Superior temporal gyrus (tissue), 1 donor: ENCODE measurements around the gene SDK1.

Experiments used
- DNase-seq: peaks from one replicate; pipeline ENCODE4 v3.0.0-alpha.2; 2016; ENCODE audit errors: extremely low spot score

Gene SDK1

GRCh38 chr7:4048336-4048735, 747.3 kb downstream of the SDK1 start:
- DNase-seq: no peak

GRCh38 chr7:4049202-4049601, 748.1 kb downstream of the SDK1 start:
- no peak for DNase-seq

DNA sequence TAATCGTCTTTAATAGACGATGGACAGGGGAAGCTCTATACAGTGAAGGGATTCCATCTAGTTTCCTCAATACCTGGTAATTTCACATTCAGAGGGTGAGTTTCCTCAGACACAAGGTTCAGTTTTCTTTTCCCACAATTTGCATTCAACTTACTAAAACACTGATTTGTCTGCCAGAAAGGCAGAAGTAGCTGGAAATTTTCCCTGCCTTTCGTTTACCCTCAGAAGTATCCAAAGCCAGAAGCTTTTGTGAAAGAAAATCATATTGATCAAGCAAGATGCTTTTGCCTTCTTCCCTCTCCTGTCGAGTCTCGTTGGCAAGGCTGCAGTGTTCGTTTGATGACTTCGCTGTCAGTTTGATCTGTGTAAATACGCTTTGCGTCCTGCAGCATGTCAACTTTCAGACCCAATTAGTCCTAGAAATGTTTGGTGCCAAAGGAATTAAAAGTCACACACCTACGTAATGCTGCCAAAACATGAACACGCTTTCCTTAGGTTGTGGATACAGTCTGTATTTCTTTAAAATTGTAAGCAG, 749.1 kb downstream of the SDK1 start:
- DNase-seq: no peak

- DNase-seq: no peak
Observed at GRCh38 chr7:4051696-4052095, 750.6 kb downstream of the SDK1 start.

- no peak for DNase-seq
Observed at GRCh38 chr7:4052130-4052529, 751.1 kb downstream of the SDK1 start.

DNA sequence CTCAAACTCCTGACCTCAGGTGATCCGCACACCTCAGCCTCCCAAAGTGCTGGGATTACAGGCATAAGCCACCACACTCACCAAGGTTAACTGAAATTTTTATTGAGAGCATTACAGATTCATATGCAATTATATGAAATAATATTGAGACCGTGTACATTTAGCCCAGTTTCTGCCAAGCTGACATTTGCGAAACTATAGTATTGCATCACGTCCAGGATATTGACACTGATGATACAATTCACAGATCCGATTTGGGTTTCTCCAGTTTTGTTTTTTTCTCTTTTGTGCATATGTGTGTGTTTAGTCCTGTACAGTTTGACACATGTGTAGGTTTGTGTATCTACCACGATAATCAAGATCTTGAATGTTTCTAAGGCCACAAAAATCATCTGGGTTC, 753.1 kb downstream of the SDK1 start:
- no peak for DNase-seq

- DNase-seq: no peak
Observed at GRCh38 chr7:4056552-4057288, 755.7 kb downstream of the SDK1 start.

DNA sequence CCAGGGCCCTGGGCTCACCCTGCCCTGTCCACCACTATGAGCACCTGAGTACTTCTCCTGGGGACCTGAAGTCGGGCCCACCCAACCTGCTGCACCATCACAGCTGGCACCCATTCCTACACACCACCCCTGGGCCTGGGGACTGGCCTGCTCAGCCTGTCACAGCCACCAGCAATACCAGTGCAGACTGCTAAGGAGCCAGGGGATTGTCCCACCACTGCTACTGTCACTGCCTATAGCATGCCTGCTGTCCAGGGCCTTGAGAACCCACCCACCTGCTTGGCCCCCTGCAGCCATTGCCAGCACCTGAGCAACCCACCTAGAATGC, 756.2 kb downstream of the SDK1 start:
- DNase-seq: no peak

- DNase-seq: no peak
Observed at GRCh38 chr7:4058158-4058557, 757.1 kb downstream of the SDK1 start.

DNA sequence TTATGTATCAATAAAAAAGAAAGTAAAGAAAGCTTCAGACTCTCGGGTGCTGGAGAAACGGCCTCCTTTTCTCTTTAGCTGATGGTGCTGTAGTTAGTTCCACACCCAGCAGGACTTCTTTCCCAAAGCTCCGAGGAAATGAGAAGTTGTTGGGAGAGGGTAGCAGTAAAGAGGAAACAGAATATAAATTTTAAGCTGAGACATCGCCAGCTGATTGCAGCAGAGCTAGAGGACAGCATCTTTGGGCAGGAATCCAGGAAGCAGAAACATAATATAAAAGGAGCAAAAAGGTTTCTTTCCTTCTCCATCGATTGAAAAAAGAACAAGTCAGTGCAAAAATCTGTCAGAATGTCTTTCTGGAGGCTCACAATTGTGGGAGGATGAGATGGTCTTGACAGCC, 764.1 kb downstream of the SDK1 start:
- DNase-seq: peak; percentile 11

GRCh38 chr7:4066206-4066605, 765.2 kb downstream of the SDK1 start:
- DNase-seq: no peak

- no peak for DNase-seq
Observed at GRCh38 chr7:4066626-4067475, 765.8 kb downstream of the SDK1 start.

DNA sequence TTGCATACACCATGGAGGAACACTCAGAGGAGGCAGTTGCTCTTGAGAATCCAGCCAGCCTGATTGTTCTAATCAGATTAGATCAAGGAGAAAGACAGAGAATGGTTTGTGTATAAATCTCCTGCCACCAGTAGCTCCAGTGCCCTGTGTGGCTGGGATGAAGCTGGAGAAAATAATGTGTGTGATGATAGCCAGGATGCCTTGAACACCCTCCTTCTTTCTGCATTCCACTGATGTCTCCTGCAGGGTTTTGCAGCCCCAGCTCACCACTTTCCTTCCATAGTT, 766.4 kb downstream of the SDK1 start:
- no peak for DNase-seq

- DNase-seq: no peak
Observed at GRCh38 chr7:4067874-4068273, 766.8 kb downstream of the SDK1 start.

- DNase-seq: no peak
Observed at GRCh38 chr7:4068286-4068685, 767.2 kb downstream of the SDK1 start.

- no peak for DNase-seq
Observed at GRCh38 chr7:4069268-4070095, 768.4 kb downstream of the SDK1 start.

DNA sequence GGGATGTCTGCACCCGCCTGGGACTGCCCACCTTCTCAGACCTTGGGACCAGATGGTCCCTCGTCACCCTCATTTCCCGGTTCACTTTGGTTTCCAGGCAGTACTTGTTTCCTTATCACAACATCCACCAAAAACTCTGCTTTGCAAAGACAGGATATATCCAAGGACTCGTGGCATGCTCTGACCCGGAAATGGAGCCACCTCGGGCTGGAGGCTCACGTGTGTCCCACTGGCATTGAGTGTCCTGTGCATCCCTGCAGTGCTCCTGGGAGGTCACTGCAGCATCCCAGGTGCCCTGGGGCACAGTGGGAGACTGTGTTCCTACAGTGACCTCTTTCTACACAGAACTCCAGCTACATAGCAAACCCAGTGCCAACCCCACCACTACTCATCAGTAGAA, 769.2 kb downstream of the SDK1 start:
- DNase-seq: no peak

DNA sequence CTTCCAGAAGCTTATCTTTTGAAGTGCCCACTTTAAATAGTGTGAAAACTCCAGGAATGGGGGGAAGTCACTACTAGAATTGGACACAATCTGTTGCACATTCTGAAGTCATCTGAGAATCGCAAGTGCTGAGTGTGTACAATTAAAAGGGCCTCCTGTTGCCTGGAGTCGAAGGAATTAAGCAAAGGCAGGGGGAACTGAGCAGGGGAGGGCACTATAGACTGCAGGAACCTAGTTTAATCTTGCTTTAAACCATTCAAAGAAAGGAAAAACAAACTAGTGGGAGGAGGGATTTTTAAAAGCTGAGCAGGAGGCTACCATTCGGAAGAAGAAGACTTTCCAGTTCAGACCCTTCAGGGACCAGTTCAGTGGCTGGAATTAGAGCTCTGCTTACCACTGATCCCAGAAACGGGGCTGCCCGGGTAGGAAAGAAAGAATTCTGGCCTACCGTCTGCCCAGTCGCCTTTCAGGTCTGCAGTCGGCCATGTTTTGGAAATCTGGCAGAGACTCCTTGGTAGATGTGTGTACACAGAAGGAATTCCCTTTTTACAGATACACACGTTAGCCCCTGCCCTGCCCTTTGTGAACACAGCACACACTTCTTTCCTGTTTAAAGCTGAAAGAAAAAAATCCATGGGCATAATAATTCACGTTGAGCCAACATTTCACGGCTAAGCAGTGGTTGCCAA, 770.5 kb downstream of the SDK1 start:
- no peak for DNase-seq

GRCh38 chr7:4072161-4072925, 771.3 kb downstream of the SDK1 start:
- no peak for DNase-seq

DNA sequence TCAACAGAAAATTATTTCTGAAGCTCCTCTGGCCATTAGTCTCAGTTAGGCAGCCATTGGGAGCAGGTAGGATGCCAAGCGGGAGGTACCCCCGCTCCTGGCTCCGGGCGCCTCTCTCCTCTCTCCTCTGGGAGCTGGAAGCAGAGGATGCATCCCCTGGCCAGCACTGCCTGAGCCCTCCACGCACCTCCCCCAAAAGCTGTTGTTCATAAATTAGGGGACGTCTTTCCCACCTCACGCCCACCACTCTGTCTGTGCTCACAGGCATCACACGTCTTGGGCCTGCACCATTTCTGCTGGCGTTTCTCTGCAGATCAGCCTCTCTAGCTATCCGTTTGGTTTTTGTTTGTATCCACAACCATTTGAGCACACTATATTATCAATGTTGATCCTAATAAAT, 772.0 kb downstream of the SDK1 start:
- no peak for DNase-seq

DNA sequence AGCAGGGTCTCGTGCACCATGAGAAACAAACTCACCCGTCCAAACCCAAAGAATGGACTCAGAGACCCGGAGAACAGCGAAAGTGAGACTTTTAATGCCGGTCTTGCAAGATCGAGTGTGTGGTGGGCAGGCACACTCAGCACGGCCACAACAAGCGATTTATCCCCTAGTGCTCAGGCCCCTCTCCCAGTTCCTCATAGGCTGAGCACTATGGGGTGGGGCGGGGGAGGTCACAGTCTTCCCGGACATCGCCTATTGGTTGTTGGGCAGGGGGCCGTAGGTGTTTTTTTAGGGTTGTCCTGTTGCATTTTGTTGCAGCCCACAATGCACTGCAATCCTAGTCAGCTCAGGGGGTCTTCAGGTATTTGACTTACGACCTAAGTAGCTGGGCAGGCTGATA, 772.7 kb downstream of the SDK1 start:
- DNase-seq: no peak
